ENCODE measurements around the gene TYK2.
"Not testable (repeated sequence)": the region's sequence is repeated elsewhere in the genome, so short reads cannot be mapped to it uniquely, and the experiment has no call there.

Gene TYK2

DNA sequence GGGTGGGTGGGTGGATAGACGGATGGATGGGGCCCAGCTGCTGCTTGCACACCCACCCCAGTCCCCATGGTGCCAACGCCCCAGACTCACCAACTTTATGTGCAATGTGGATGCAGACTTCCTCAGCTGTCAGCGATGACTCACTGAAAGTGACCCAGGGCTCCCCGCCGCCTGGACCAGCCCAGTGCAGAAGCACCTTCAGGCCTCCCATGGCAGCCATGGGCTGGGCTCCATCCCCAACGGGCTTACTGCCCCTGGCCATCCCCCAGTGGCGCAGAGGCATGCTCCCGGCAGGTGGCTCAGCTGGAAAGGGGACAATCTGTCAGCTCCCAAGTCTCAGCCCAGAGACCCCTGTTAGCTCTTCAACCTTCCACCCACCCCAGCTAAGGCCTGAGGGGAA lies 2.2 kb downstream of the TYK2 start:
- WGBS (ENCODE audit: extremely low coverage, insufficient coverage, low lambda C conversion rate) = no CpG with 5 or more reads among the region's 8 CpGs
- Histone ChIP-seq H3K4me2 (ENCODE audit: low read length) (no peak overlapping the region), H4K8ac (ENCODE audit: low read depth, low read length) (no peak overlapping the region)

DNA sequence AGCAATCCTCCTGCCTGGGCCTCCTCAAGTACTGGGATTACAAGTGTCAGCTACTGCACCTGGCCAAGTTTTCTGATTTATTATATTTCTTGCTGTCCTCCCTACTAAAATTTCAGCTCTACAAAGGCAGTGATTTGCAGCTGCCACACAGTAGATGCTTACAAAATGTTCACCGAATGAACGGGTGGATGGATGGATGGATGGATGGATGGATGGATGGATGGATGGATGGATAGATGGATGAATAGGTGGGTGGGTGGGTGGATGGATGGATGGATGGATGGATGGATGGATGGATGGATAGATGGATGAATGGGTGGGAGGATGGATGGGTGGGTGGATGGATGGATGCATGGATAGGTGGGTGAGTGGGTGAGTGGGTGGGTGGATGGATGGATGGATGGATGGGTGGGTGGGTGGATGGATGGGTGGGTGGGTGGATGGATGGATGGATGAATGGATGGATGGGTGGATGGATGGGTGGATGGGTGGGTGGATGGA lies 3.2 kb downstream of the TYK2 start:
- H3K79me1 ChIP-seq (ENCODE audit: low read length); H3K36me3 ChIP-seq (ENCODE audit: control insufficient read depth, insufficient read depth, low read length); H2BK120ac ChIP-seq (ENCODE audit: low read depth, low read length); H3K27me3 ChIP-seq (ENCODE audit: insufficient read depth, low read length, poor library complexity); H3K4me2 ChIP-seq (ENCODE audit: low read length); DNase-seq; H3K79me2 ChIP-seq (ENCODE audit: control insufficient read depth, insufficient read depth, low read length); H3K4me3 ChIP-seq (ENCODE audit: low read length); H3K4ac ChIP-seq (ENCODE audit: low read depth, low read length); H3K23ac ChIP-seq (ENCODE audit: low read length); H2AK5ac ChIP-seq (ENCODE audit: low read length); H3K27ac ChIP-seq (ENCODE audit: low read depth, low read length); H3K18ac ChIP-seq (ENCODE audit: low read length); H3K9ac ChIP-seq (ENCODE audit: low read length); H3K56ac ChIP-seq (ENCODE audit: low read length); H3K4me1 ChIP-seq (ENCODE audit: control insufficient read depth, low read depth, low read length); H4K8ac ChIP-seq (ENCODE audit: low read depth, low read length); H2BK5ac ChIP-seq (ENCODE audit: low read length); H2BK15ac ChIP-seq (replicated peaks; ENCODE audit: low read depth); H4K5ac ChIP-seq (ENCODE audit: low read length): not testable (repeated sequence)
- no CpG with 5 or more reads among the region's 2 CpGs for WGBS (ENCODE audit: extremely low coverage, insufficient coverage, low lambda C conversion rate)

More for the DNA sequence above, 2.2 kb downstream of the TYK2 start:
- no peak overlapping the region for H3K27ac ChIP-seq (ENCODE audit: low read depth, low read length)
- H3K4me1 ChIP-seq (ENCODE audit: control insufficient read depth, low read depth, low read length) = peaks cover 5% of the 10 kb centered on the region
- no peak for DNase-seq
- no peak overlapping the region for H2BK5ac ChIP-seq (ENCODE audit: low read length)
- no peaks in the 10 kb centered on the region for H3K36me3 ChIP-seq (ENCODE audit: control insufficient read depth, insufficient read depth, low read length)
- no peak overlapping the region for H3K18ac ChIP-seq (ENCODE audit: low read length)
- no peaks in the 10 kb centered on the region for H3K27me3 ChIP-seq (ENCODE audit: insufficient read depth, low read length, poor library complexity)
- H4K5ac ChIP-seq (ENCODE audit: low read length) = no peak overlapping the region
- no peak overlapping the region for H3K9ac ChIP-seq (ENCODE audit: low read length)
- no peak overlapping the region for H3K56ac ChIP-seq (ENCODE audit: low read length)
- H3K4ac ChIP-seq (ENCODE audit: low read depth, low read length) = no peak overlapping the region
- H2AK5ac ChIP-seq (ENCODE audit: low read length) = no peak overlapping the region
- H3K4me3 ChIP-seq (ENCODE audit: low read length) = no peak overlapping the region
- peaks cover 3% of the 10 kb centered on the region for H3K79me2 ChIP-seq (ENCODE audit: control insufficient read depth, insufficient read depth, low read length)
- H3K23ac ChIP-seq (ENCODE audit: low read length) = no peak overlapping the region
- no peak overlapping the region for H2BK15ac ChIP-seq (replicated peaks; ENCODE audit: low read depth)
- peaks cover 4% of the 10 kb centered on the region for H3K79me1 ChIP-seq (ENCODE audit: low read length)
- no peak overlapping the region for H2BK120ac ChIP-seq (ENCODE audit: low read depth, low read length)

DNA sequence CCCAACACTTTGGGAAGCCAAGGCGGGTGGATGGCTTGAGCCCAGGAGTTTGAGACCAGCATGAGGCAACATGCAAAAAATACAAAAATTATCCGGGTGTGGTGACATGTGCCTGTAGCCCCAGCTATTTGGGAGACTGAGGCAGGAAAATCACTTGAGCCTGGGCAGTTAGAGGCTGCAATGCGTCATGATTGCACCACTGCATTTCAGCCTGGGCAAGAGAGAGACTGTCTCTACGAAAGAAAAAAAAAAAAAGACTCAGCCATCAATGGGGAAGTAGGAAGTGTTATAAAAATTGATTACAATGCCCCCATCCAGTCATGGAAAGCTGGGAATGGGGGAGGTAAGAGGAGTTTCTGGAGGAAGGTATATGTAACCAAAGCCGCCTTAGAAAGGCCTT lies 5.4 kb downstream of the TYK2 start:
- Histone ChIP-seq H3K79me2 (ENCODE audit: control insufficient read depth, insufficient read depth, low read length) (peaks cover 2% of the 10 kb centered on the region), H4K8ac (ENCODE audit: low read depth, low read length) (no peak overlapping the region), H3K36me3 (ENCODE audit: control insufficient read depth, insufficient read depth, low read length) (no peaks in the 10 kb centered on the region), H2AK5ac (ENCODE audit: low read length) (no peak overlapping the region), H3K4me3 (ENCODE audit: low read length) (no peak overlapping the region), H3K4me2 (ENCODE audit: low read length) (no peak overlapping the region), H4K5ac (ENCODE audit: low read length) (no peak overlapping the region), H2BK120ac (ENCODE audit: low read depth, low read length) (no peak overlapping the region), H3K56ac (ENCODE audit: low read length) (no peak overlapping the region), H3K27ac (ENCODE audit: low read depth, low read length) (no peak overlapping the region), H3K79me1 (ENCODE audit: low read length) (peaks cover 2% of the 10 kb centered on the region), H3K23ac (ENCODE audit: low read length) (no peak overlapping the region), H3K9ac (ENCODE audit: low read length) (no peak overlapping the region), H2BK5ac (ENCODE audit: low read length) (no peak overlapping the region), H3K18ac (ENCODE audit: low read length) (no peak overlapping the region), H3K4ac (ENCODE audit: low read depth, low read length) (no peak overlapping the region), H3K4me1 (ENCODE audit: control insufficient read depth, low read depth, low read length) (peaks cover 2% of the 10 kb centered on the region), H3K27me3 (ENCODE audit: insufficient read depth, low read length, poor library complexity) (no peaks in the 10 kb centered on the region), H2BK15ac (replicated peaks; ENCODE audit: low read depth) (no peak overlapping the region)
- DNase-seq = no peak
- WGBS (ENCODE audit: extremely low coverage, insufficient coverage, low lambda C conversion rate) = no CpG with 5 or more reads among the region's 5 CpGs

GRCh38 chr19:10372690-10373089 lies 7.7 kb downstream of the TYK2 start:
- WGBS (ENCODE audit: extremely low coverage, insufficient coverage, low lambda C conversion rate) = no CpG with 5 or more reads among the region's 3 CpGs
- no peak for DNase-seq
- H2BK120ac ChIP-seq (ENCODE audit: low read depth, low read length) = no peak overlapping the region

DNA sequence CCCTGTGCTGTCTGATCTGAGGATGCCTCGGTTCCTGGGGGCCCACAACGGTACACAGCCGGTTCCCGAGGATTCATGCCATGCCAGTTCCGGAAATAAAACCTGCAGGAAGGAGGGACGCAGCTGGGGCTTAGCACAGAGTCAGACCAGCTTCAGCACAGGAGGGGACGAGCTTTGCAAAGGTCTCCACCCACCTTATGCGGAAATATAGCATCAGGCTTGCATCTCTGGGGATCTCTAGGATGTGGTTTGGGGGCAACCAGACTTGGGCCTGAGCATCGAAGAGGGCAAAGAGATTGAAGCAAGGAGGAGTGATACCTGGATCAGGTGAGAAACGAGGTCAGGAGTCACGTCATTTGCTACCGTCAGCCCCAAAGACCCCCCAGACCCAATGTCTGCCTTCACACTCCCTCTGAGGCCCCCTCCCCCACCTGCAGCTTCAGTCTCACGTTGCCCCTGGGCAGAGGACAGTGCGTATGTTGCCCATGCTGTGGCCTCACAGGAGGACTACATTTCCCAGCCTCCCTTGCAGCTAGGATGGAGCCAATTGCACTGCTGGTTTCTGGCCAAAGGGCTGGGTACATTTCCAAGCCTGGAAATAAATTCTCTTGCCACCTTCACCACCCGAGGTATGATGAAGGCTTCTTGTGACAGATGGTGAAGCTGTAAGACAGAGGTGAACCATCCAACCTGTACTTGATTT lies 12.1 kb downstream of the TYK2 start:
- Histone ChIP-seq H3K9ac (ENCODE audit: low read length) (no peak overlapping the region), H4K8ac (ENCODE audit: low read depth, low read length) (no peak overlapping the region), H3K27me3 (ENCODE audit: insufficient read depth, low read length, poor library complexity) (no peaks in the 10 kb centered on the region), H3K4me3 (ENCODE audit: low read length) (no peak overlapping the region), H3K36me3 (ENCODE audit: control insufficient read depth, insufficient read depth, low read length) (no peaks in the 10 kb centered on the region), H3K79me2 (ENCODE audit: control insufficient read depth, insufficient read depth, low read length) (no peaks in the 10 kb centered on the region), H3K4me1 (ENCODE audit: control insufficient read depth, low read depth, low read length) (no peaks in the 10 kb centered on the region), H2BK120ac (ENCODE audit: low read depth, low read length) (no peak overlapping the region), H3K4me2 (ENCODE audit: low read length) (no peak overlapping the region), H3K18ac (ENCODE audit: low read length) (no peak overlapping the region), H3K23ac (ENCODE audit: low read length) (no peak overlapping the region), H3K27ac (ENCODE audit: low read depth, low read length) (no peak overlapping the region), H3K4ac (ENCODE audit: low read depth, low read length) (no peak overlapping the region), H2AK5ac (ENCODE audit: low read length) (no peak overlapping the region), H2BK5ac (ENCODE audit: low read length) (no peak overlapping the region), H3K56ac (ENCODE audit: low read length) (no peak overlapping the region), H3K79me1 (ENCODE audit: low read length) (no peaks in the 10 kb centered on the region), H4K5ac (ENCODE audit: low read length) (no peak overlapping the region), H2BK15ac (replicated peaks; ENCODE audit: low read depth) (no peak overlapping the region)
- DNase-seq = no peak
- WGBS (ENCODE audit: extremely low coverage, insufficient coverage, low lambda C conversion rate) = no CpG with 5 or more reads among the region's 15 CpGs

More at GRCh38 chr19:10372690-10373089, 7.7 kb downstream of the TYK2 start:
- Histone ChIP-seq H3K4me2 (ENCODE audit: low read length) (no peak overlapping the region), H3K4me1 (ENCODE audit: control insufficient read depth, low read depth, low read length) (no peaks in the 10 kb centered on the region), H2BK15ac (replicated peaks; ENCODE audit: low read depth) (no peak overlapping the region), H3K9ac (ENCODE audit: low read length) (no peak overlapping the region), H3K27ac (ENCODE audit: low read depth, low read length) (no peak overlapping the region), H3K27me3 (ENCODE audit: insufficient read depth, low read length, poor library complexity) (no peaks in the 10 kb centered on the region), H3K79me2 (ENCODE audit: control insufficient read depth, insufficient read depth, low read length) (no peaks in the 10 kb centered on the region), H4K5ac (ENCODE audit: low read length) (no peak overlapping the region), H3K23ac (ENCODE audit: low read length) (no peak overlapping the region), H3K79me1 (ENCODE audit: low read length) (no peaks in the 10 kb centered on the region), H2AK5ac (ENCODE audit: low read length) (no peak overlapping the region), H3K18ac (ENCODE audit: low read length) (no peak overlapping the region), H3K4ac (ENCODE audit: low read depth, low read length) (no peak overlapping the region), H3K56ac (ENCODE audit: low read length) (no peak overlapping the region), H3K4me3 (ENCODE audit: low read length) (no peak overlapping the region), H2BK5ac (ENCODE audit: low read length) (no peak overlapping the region), H4K8ac (ENCODE audit: low read depth, low read length) (no peak overlapping the region), H3K36me3 (ENCODE audit: control insufficient read depth, insufficient read depth, low read length) (no peaks in the 10 kb centered on the region)
